ENCODE data around the gene PRKCB.
"Not testable (repeated sequence)": the region's sequence is repeated elsewhere in the genome, so short reads cannot be mapped to it uniquely, and the experiment has no call there.

Gene PRKCB

GRCh38 chr16:24075931-24076716 is 240.3 kb downstream of the PRKCB start:
- in situ Hi-C loops (cut with MboI; ENCODE audit: low sequenced_read_pairs) = no loop called here

DNA sequence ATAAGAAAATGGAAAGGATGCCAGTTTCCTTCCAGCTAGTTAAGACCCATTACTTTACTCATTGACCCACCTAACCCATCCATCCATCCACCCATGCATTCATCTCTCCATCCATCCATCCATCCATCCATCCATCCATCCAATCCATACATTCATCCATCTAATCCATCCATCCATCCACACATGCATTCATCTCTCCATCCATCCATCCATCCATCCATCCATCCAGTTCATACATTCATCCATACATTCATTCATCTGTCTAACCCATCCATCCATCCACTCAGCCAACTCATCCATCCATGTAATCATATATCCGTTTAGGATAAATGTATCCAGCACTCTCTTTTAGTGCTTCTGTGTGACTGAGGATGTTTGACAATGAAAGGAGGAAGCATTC is 241.5 kb downstream of the PRKCB start:
- in situ Hi-C loops (cut with MboI; ENCODE audit: low sequenced_read_pairs) = no loop called here

- in situ Hi-C loops (cut with MboI; ENCODE audit: low sequenced_read_pairs) = no loop called here
Observed at GRCh38 chr16:24077966-24078365, 242.2 kb downstream of the PRKCB start.

DNA sequence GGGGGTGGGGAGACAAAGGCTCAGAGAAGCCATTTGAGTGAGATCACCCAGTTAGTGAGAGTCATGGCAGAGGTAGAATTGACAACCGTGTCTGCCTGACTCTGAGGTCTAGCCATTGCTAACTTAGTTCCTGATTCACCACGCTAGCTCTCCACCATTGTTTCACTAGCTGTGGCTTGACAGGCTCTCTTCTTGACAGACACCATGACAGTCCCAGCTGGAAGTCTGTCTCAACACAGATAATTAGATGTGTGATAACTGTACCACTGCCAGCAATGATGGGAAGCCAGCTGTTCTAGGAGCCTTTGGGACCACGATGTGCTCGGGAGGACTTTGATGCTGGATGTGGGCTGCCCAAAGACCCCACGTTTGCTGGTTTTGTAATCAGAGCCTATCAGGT is 249.9 kb downstream of the PRKCB start:
- in situ Hi-C loops (cut with MboI; ENCODE audit: low sequenced_read_pairs) = no loop called here

DNA sequence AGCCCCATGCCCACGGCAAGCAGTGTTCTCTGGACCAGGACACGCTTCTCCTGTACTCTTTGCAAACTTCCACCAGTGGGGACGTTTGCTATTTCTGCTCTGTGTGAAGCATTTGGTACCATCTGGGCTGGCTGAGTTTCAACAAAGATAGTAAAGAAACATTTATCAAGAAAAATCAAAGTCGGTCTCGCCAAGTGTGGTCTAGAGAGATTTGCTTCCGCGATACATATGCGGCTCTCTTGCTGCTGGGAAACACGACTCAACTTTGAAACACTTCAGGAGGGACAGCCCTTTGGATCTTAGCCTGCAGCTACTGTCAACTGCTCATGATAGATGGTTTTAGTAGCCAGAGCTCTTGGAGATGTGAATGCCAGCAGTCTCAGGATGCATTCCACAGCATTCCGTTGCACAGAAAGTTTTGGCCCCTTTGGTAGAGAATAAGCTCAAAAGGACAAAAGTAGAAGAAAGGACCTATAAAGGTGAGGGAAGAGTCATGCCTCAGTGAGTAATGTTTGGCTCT is 252.2 kb downstream of the PRKCB start:
- in situ Hi-C loops (cut with MboI; ENCODE audit: low sequenced_read_pairs) = no loop called here

DNA sequence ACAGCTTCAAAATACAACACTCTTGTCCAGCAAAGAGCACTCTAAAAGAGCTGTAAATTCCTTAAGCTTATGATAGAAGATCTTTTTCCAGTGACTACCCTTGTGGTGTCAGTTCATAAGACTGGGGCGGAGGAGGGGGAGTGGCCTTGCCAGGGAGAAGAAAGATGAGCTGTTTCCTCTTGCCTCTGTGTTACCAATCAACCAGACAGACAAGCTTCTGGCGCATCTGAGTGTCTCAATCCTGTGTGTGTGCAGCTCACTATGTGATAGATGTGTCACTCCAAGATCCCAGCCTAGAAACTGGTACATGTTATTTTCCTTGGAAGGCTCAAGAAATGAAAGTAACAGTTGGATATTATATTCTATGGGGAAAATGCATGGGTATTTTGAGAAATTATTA is 253.0 kb downstream of the PRKCB start:
- in situ Hi-C loops (cut with MboI; ENCODE audit: low sequenced_read_pairs) = no loop called here

DNA sequence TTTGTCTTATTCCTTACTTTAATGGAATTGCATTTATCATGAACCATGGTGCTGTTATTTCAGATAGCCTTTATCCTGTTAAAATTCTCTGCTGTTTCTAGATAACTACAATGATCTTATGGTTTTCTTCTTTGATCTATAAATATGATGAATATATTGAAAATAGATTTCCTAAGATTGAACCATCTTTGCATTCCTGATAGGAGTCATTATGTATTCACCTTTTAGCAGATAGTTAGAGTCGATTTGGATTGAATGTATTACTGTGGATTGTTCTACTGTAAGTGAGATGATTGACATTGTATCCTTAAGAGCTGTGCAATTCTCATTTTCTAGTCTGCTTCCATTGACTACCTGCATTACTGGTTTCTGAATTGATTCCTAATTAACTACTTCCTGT is 255.3 kb downstream of the PRKCB start:
- in situ Hi-C loops (cut with MboI; ENCODE audit: low sequenced_read_pairs) = no loop called here

DNA sequence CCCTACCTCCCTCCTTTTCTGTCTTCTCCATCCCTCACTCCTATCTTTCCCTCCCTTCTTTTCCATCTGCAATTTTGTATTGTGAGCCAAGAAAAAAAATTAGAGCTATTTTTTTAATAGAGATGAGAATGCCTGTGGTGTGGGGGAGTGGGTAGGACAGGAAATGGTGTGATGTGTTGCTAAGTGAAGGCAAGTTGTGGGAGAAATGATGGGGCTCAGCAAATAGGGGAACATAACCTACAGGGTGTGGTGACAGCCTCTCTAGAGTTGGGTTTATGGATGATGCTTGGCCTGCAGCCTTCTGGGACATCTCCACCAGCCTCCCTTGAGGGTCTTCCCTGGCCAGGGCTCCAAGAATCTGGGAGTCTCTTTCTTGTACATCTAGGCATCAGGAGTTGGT is 257.3 kb downstream of the PRKCB start:
- in situ Hi-C loops (cut with MboI; ENCODE audit: low sequenced_read_pairs) = no loop called here

DNA sequence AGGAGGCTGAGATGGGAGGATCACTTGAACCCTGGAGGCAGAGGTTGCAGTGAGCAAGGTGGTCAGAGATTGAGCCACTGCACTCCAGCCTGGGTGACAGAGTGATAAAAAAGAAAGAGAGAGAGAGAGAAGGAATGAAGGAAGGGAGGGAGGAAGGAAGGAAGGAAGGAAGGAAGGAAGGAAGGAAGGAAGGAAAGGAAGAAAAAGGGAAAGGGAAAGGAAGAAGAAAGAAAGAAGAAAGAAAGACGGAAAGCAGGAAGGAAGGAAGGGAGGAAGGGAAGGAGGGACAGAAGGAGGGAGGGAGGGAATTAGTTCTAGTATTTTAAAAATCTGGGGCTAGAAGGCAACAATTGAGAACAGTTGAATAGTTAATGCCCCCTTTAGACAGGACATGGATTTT is 258.9 kb downstream of the PRKCB start:
- in situ Hi-C loops (cut with MboI; ENCODE audit: low sequenced_read_pairs) = no loop called here

DNA sequence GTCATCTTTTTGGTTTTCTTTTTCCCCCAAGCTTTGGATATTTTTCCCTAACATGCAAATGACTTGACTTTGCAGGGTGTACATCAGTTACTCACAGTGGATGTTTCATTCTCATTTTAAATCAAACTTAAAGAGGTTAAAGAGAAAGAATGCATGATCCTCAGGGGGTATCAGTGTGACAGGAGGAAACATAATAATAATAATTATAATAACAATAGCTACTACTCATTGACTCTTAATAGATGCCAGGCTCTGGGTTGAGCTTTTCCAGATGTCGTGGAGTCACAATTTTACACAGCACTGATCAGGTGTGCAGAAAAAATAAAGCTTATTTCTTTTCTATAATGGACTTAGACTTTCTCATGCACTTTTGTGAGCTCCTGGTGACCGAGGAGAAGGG is 263.1 kb downstream of the PRKCB start:
- in situ Hi-C loops (cut with MboI; ENCODE audit: low sequenced_read_pairs) = no loop called here

- in situ Hi-C loops (cut with MboI; ENCODE audit: low sequenced_read_pairs) = no loop called here
Observed at GRCh38 chr16:24101431-24101830, 265.6 kb downstream of the PRKCB start.

DNA sequence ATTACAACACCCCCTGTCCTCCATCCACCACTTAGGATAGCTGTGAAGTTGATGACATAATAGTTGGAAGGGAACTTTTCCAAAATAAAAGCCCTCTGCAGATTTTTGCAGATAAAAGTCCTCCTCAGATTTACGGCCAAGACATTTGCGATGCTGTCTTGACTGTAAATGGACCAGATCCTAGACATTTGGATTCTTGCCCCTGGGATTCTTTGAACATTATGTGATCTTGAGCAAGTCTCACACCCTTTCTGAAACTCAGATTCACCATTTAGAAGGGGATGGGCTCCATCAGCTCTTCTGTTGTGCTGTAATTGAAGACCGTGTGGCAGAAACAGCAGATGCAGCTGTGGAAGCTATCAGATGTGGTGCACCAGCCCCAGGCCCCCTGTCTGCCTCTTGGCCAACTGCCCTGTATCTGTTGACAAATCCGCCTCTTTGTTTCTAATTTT is 266.5 kb downstream of the PRKCB start:
- in situ Hi-C loops (cut with MboI; ENCODE audit: low sequenced_read_pairs) = no loop called here

DNA sequence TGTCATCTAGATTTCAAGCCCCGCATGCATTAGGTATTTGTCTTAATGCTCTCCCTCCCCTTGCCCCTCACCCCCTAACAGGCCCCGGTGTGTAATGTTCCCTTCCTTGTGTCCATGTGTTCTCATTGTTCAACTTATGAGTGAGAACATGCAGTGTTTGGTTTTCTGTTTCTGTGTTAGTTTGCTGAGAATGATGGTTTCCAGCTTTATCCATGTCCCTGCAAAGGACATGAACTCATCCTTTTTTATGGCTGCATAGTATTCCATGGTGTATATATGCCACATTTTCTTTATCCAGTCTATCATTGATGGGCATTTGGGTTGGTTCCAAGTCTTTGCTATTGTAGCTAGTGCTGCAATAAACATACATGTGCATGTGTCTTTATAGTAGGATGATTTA is 269.7 kb downstream of the PRKCB start:
- in situ Hi-C loops (cut with MboI; ENCODE audit: low sequenced_read_pairs) = not testable (repeated sequence)

- in situ Hi-C loops (cut with MboI; ENCODE audit: low sequenced_read_pairs) = not testable (repeated sequence)
Observed at GRCh38 chr16:24108090-24108489, 272.3 kb downstream of the PRKCB start.

DNA sequence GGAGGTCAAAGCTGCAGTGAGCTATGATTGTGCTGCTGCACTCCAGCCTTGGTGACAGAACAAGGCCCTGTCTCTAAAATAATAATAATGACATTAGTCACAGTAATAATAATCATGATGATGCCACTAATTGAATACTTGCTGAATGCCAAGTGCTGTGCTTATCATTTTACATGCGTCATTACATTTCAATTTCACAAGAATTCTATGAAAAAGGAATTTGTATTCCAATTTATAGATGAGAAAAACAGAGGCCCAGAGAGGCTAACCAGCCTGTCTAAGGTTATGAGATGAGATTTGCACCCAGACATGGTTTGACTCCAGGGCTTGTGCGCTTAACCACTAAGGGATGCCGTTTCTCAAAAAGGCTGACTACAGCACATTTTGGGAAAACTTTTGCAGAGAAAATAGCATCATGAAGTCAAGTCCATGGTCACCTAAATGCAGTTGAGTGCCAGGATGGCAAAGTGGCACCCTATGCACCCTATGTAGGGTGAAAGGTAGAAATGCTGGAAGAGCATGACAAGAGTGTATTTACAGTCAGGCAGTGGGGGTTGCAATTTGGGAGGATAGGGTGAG is 276.0 kb downstream of the PRKCB start:
- in situ Hi-C loops (cut with MboI; ENCODE audit: low sequenced_read_pairs) = no loop called here

- in situ Hi-C loops (cut with MboI; ENCODE audit: low sequenced_read_pairs) = no loop called here
Observed at GRCh38 chr16:24113115-24113745, 277.4 kb downstream of the PRKCB start.

- in situ Hi-C loops (cut with MboI; ENCODE audit: low sequenced_read_pairs) = no loop called here
Observed at GRCh38 chr16:24114876-24115275, 279.1 kb downstream of the PRKCB start.

DNA sequence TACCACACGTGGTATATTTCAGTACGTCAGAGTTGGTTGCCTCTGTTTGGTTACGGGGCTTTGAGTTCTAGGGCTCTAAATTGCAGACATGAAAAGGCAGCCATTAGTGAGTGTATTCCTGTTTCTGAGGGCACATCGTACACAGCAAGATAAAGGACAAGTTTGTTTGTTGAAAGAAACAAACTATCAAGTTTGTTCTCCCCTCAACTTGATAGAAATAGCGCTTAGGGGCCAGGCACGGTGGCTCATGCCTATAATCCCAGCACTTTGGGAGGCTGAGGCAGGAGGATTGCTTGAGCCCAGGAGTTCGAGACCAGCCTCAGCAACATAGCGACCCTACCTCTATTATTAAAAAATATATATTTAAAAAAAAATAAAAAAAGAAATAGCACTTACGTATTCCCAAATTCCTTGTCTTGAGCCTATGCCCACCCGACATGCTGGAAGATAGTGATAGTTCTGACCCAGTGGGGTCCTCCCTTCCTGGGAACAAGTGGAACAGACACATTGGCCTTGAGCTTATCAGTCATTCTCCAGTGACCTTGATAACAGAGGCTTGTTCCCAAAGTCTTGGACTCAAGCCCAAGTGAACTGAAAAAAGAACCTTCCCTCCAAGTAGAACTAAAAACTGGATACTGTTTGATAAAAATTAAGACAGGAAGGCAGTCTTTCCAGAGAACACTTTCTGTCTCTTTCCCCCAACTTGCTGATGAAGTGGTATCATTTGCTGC is 280.4 kb downstream of the PRKCB start:
- in situ Hi-C loops (cut with MboI; ENCODE audit: low sequenced_read_pairs) = no loop called here

GRCh38 chr16:24116989-24117388 is 281.2 kb downstream of the PRKCB start:
- in situ Hi-C loops (cut with MboI; ENCODE audit: low sequenced_read_pairs) = no loop called here

GRCh38 chr16:24117680-24118079 is 281.9 kb downstream of the PRKCB start:
- in situ Hi-C loops (cut with MboI; ENCODE audit: low sequenced_read_pairs) = no loop called here

GRCh38 chr16:24118126-24118821 is 282.5 kb downstream of the PRKCB start:
- in situ Hi-C loops (cut with MboI; ENCODE audit: low sequenced_read_pairs) = no loop called here

Data from hTERT RPE-1 (cell line).